ENCODE data around the gene CERT1. TPM values are rescaled to one million over a fixed set of nuclear protein-coding genes. Genes with fewer than 3 reads are reported as not detected.

The CERT1 gene
- total and polyA plus RNA-seq, 2 donors from 2014 or later, result 14.5 to 50.1 TPM

- no peak overlapping the region for H3K9ac ChIP-seq (ENCODE audit: low read length in 3 of 3)
- no peaks in the 10 kb centered on the region for H3K27me3 ChIP-seq (ENCODE audit: control insufficient read depth, insufficient read depth, low read length)
- TF ChIP-seq, protein P1, sequence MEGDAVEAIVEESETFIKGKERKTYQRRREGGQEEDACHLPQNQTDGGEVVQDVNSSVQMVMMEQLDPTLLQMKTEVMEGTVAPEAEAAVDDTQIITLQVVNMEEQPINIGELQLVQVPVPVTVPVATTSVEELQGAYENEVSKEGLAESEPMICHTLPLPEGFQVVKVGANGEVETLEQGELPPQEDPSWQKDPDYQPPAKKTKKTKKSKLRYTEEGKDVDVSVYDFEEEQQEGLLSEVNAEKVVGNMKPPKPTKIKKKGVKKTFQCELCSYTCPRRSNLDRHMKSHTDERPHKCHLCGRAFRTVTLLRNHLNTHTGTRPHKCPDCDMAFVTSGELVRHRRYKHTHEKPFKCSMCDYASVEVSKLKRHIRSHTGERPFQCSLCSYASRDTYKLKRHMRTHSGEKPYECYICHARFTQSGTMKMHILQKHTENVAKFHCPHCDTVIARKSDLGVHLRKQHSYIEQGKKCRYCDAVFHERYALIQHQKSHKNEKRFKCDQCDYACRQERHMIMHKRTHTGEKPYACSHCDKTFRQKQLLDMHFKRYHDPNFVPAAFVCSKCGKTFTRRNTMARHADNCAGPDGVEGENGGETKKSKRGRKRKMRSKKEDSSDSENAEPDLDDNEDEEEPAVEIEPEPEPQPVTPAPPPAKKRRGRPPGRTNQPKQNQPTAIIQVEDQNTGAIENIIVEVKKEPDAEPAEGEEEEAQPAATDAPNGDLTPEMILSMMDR (IDR thresholded peaks at IDR 0.05; ENCODE audit: borderline replicate concordance, extremely low read depth, insufficient read depth), result no peak
- intact Hi-C loops (cut with DNase I), result no loop called here
- no peak for FAIRE-seq
- no peak overlapping the region for H3K27ac ChIP-seq (ENCODE audit: low read depth in 2 of 2, low read length in 2 of 2)
- peaks cover 0 to 4% (median 1%) of the 10 kb centered on the region in 3 donors for H3K36me3 ChIP-seq (ENCODE audit: control insufficient read depth in 2 of 3, insufficient read depth in 3 of 3, low read length in 3 of 3)
- peaks cover 0 to 6% (median 3%) of the 10 kb centered on the region in 3 donors for H3K4me1 ChIP-seq (ENCODE audit: control insufficient read depth in 2 of 3, insufficient read depth in 2 of 3, low read depth in 1 of 3, low read length in 3 of 3)
- H3K9me3 ChIP-seq (ENCODE audit: control insufficient read depth in 2 of 3, insufficient read depth in 1 of 3, low read length in 3 of 3), result no peaks in the 10 kb centered on the region
- H3K4me3 ChIP-seq (ENCODE audit: low read length in 3 of 3), result no peak overlapping the region
- DNase-seq, result no peak
Measured at GRCh38 chr5:75340714-75341478, 170.5 kb downstream of the CERT1 start.

DNA sequence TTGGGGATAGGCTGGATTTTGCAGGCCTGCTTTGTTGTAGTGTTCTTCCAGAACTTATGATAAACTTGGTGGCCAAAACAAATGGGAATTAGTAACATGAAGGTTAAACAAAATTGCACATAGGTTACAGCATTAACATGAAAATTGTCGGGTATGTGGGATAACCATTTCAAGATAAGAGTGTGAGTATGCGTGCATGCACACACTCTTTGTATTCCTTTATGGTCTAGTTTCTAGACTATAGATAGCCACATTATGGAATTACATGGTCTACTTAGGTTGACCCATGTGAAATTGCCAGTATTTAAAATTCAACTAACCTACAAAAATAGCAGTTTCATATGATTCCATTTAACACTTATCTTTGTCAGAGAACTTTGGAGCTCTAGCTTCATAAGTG lies 173.0 kb downstream of the CERT1 start:
- no peaks in the 10 kb centered on the region for H3K27me3 ChIP-seq (ENCODE audit: control insufficient read depth, insufficient read depth, low read length)
- FAIRE-seq, result no peak
- intact Hi-C loops (cut with DNase I), result no loop called here

DNA sequence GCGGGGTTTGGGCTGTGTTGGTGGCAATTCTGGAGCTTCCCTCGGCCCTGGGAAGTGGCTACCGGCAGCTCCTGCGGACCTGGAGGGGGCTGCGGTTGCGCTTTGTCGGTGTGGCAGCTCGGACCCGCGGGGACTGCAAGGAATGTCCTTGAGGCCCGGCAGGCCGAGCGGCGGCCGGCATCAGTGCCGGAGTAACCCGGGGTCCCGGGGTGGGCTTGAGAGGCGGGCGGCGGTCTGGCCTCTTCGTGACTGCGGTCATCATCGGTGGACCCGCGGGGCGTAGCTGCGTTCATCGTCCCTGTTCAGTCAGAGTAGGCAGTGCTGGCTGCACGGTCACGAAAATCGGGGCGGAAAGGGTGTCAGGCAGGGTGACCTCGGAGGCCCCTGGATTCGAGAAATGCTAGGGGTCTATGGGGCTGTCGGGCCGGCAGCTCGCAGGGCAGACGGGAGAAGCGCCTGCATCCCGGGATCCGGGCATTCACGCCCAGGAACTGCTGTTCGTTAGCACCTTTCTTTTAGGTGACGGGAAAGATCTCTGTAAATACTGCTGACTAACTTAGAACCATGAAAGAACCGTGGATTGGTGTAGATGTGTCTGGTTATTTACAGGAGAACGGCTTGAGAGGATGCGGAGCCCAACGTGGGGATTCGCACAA lies 173.9 kb downstream of the CERT1 start:
- no peaks in the 10 kb centered on the region for H3K9me3 ChIP-seq (ENCODE audit: control insufficient read depth in 2 of 3, insufficient read depth in 1 of 3, low read length in 3 of 3)
- peak overlapping the region; percentile 88 to 90 for H3K27ac ChIP-seq (ENCODE audit: low read depth in 2 of 2, low read length in 2 of 2)
- no peaks in the 10 kb centered on the region for H3K27me3 ChIP-seq (ENCODE audit: control insufficient read depth, insufficient read depth, low read length)
- H3K9ac ChIP-seq (ENCODE audit: low read length in 3 of 3), result peak overlapping the region; percentile 7 to 92 (median 91)
- FAIRE-seq, result no peak
- H3K4me1 ChIP-seq (ENCODE audit: control insufficient read depth in 2 of 3, insufficient read depth in 2 of 3, low read depth in 1 of 3, low read length in 3 of 3), result peaks cover 0 to 6% (median 3%) of the 10 kb centered on the region in 3 donors
- intact Hi-C loops (cut with DNase I), result no loop called here
- DNase-seq, result peak in 1 of 5 donors; percentile 45
- H3K4me3 ChIP-seq (ENCODE audit: low read length in 3 of 3), result peak overlapping the region; percentile 84 to 97 (median 90)
- H3K36me3 ChIP-seq (ENCODE audit: control insufficient read depth in 2 of 3, insufficient read depth in 3 of 3, low read length in 3 of 3), result no peaks in the 10 kb centered on the region
- TF ChIP-seq, protein P1 (IDR thresholded peaks at IDR 0.05; ENCODE audit: borderline replicate concordance, extremely low read depth, insufficient read depth), result no peak

More for the DNA sequence above, 173.0 kb downstream of the CERT1 start:
- Histone ChIP-seq H3K9me3 (ENCODE audit: control insufficient read depth in 2 of 3, insufficient read depth in 1 of 3, low read length in 3 of 3) (no peaks in the 10 kb centered on the region), H3K4me1 (ENCODE audit: control insufficient read depth in 2 of 3, insufficient read depth in 2 of 3, low read depth in 1 of 3, low read length in 3 of 3) (peaks cover 0 to 6% (median 3%) of the 10 kb centered on the region in 3 donors), H3K4me3 (ENCODE audit: low read length in 3 of 3) (peak overlapping the region; percentile 84 to 97 (median 90)), H3K36me3 (ENCODE audit: control insufficient read depth in 2 of 3, insufficient read depth in 3 of 3, low read length in 3 of 3) (no peaks in the 10 kb centered on the region), H3K9ac (ENCODE audit: low read length in 3 of 3) (peak overlapping the region in 2 of 3 donors; percentile 7 to 92), H3K27ac (ENCODE audit: low read depth in 2 of 2, low read length in 2 of 2) (no peak overlapping the region)
- TF ChIP-seq, protein P1 (IDR thresholded peaks at IDR 0.05; ENCODE audit: borderline replicate concordance, extremely low read depth, insufficient read depth), result no peak
- DNase-seq, result no peak

Measured in kidney (tissue), 14 donors.